Adipocyte (in vitro differentiated cells): ENCODE results near the gene XPOT.

Source experiments
- DNase-seq: peaks from one replicate; pipeline ENCODE4 v3.0.0-alpha.2; 2015; ENCODE audit warnings: low read depth
- H3K27me3 ChIP-seq: replicated peaks from 2 replicates; pipeline ENCODE4 v1.7.0; 2013; ENCODE audit warnings: mild to moderate bottlenecking, low read length, moderate library complexity; ENCODE audit not compliant: control insufficient read depth, insufficient read depth
- H3K36me3 ChIP-seq: 2 replicates; pipeline ENCODE4 v1.7.0; 2013; ENCODE audit warnings: low read length, mild to moderate bottlenecking, moderate library complexity; ENCODE audit not compliant: control insufficient read depth, insufficient read depth, severe bottlenecking
- H3K4me1 ChIP-seq: 2 replicates; pipeline ENCODE4 v1.7.0; 2013; ENCODE audit warnings: mild to moderate bottlenecking, low read length, moderate library complexity; ENCODE audit not compliant: control insufficient read depth, insufficient read depth
- H3K4me3 ChIP-seq: 2 replicates; pipeline ENCODE4 v1.7.0; 2013; ENCODE audit warnings: mild to moderate bottlenecking, low read length, moderate library complexity
- H3K9ac ChIP-seq: 2 replicates; pipeline ENCODE4 v1.7.0; 2013; ENCODE audit warnings: mild to moderate bottlenecking, low read length, moderate library complexity
- H3K9me3 ChIP-seq: 2 replicates; pipeline ENCODE4 v1.7.0; 2013; ENCODE audit warnings: mild to moderate bottlenecking, low read length, moderate library complexity; ENCODE audit not compliant: control insufficient read depth

XPOT gene

GRCh38 chr12:64427988-64428387 lies 23.8 kb downstream of the XPOT start:
- Histone ChIP-seq H3K27me3 (no peaks in the 10 kb centered on the region), H3K4me3 (no peak overlapping the region), H3K9me3 (no peaks in the 10 kb centered on the region), H3K4me1 (no peaks in the 10 kb centered on the region), H3K36me3 (peaks cover 100% of the 10 kb centered on the region), H3K9ac (no peak overlapping the region)
- no peak for DNase-seq

- no peak for DNase-seq
- no peaks in the 10 kb centered on the region for H3K9me3 ChIP-seq
- no peaks in the 10 kb centered on the region for H3K27me3 ChIP-seq
- H3K36me3 ChIP-seq = peaks cover 100% of the 10 kb centered on the region
- no peaks in the 10 kb centered on the region for H3K4me1 ChIP-seq
- H3K9ac ChIP-seq = no peak overlapping the region
- no peak overlapping the region for H3K4me3 ChIP-seq
Measured at GRCh38 chr12:64428956-64429355, 24.8 kb downstream of the XPOT start.

GRCh38 chr12:64430886-64431285 lies 26.7 kb downstream of the XPOT start:
- H3K36me3 ChIP-seq = peaks cover 100% of the 10 kb centered on the region
- no peaks in the 10 kb centered on the region for H3K4me1 ChIP-seq
- no peaks in the 10 kb centered on the region for H3K27me3 ChIP-seq
- DNase-seq = no peak
- no peaks in the 10 kb centered on the region for H3K9me3 ChIP-seq
- no peak overlapping the region for H3K9ac ChIP-seq
- H3K4me3 ChIP-seq = no peak overlapping the region

GRCh38 chr12:64431791-64432190 lies 27.6 kb downstream of the XPOT start:
- Histone ChIP-seq H3K36me3 (peaks cover 100% of the 10 kb centered on the region), H3K9ac (no peak overlapping the region), H3K9me3 (no peaks in the 10 kb centered on the region)

GRCh38 chr12:64433915-64434314 lies 29.7 kb downstream of the XPOT start:
- H3K9ac ChIP-seq = no peak overlapping the region
- no peaks in the 10 kb centered on the region for H3K9me3 ChIP-seq
- peaks cover 100% of the 10 kb centered on the region for H3K36me3 ChIP-seq
- no peak overlapping the region for H3K4me3 ChIP-seq
- no peaks in the 10 kb centered on the region for H3K4me1 ChIP-seq
- DNase-seq = no peak
- H3K27me3 ChIP-seq = no peaks in the 10 kb centered on the region

More at GRCh38 chr12:64431791-64432190, 27.6 kb downstream of the XPOT start:
- H3K4me3 ChIP-seq = no peak overlapping the region
- no peaks in the 10 kb centered on the region for H3K4me1 ChIP-seq
- no peak for DNase-seq
- no peaks in the 10 kb centered on the region for H3K27me3 ChIP-seq

GRCh38 chr12:64440100-64440499 lies 35.9 kb downstream of the XPOT start:
- Histone ChIP-seq H3K4me1 (no peaks in the 10 kb centered on the region), H3K4me3 (no peak overlapping the region), H3K9ac (no peak overlapping the region), H3K9me3 (no peaks in the 10 kb centered on the region), H3K27me3 (no peaks in the 10 kb centered on the region), H3K36me3 (peaks cover 100% of the 10 kb centered on the region)
- no peak for DNase-seq

- H3K27me3 ChIP-seq = no peaks in the 10 kb centered on the region
- H3K36me3 ChIP-seq = peaks cover 100% of the 10 kb centered on the region
- H3K4me3 ChIP-seq = no peak overlapping the region
- no peak overlapping the region for H3K9ac ChIP-seq
- H3K9me3 ChIP-seq = no peaks in the 10 kb centered on the region
- DNase-seq = no peak
- peaks cover 3% of the 10 kb centered on the region for H3K4me1 ChIP-seq
Measured at GRCh38 chr12:64445490-64445889, 41.3 kb downstream of the XPOT start.

GRCh38 chr12:64446295-64446694 lies 42.1 kb downstream of the XPOT start:
- no peak overlapping the region for H3K4me3 ChIP-seq
- H3K27me3 ChIP-seq = no peaks in the 10 kb centered on the region
- no peaks in the 10 kb centered on the region for H3K9me3 ChIP-seq
- peaks cover 9% of the 10 kb centered on the region for H3K4me1 ChIP-seq
- DNase-seq = no peak
- H3K9ac ChIP-seq = no peak overlapping the region
- peaks cover 93% of the 10 kb centered on the region for H3K36me3 ChIP-seq

GRCh38 chr12:64450057-64450640 lies 46.0 kb downstream of the XPOT start:
- Histone ChIP-seq H3K36me3 (peaks cover 54% of the 10 kb centered on the region), H3K27me3 (no peaks in the 10 kb centered on the region), H3K9ac (no peak overlapping the region), H3K4me1 (peaks cover 22% of the 10 kb centered on the region), H3K9me3 (no peaks in the 10 kb centered on the region), H3K4me3 (no peak overlapping the region)
- no peak for DNase-seq

- Histone ChIP-seq H3K4me1 (peaks cover 22% of the 10 kb centered on the region), H3K36me3 (peaks cover 51% of the 10 kb centered on the region), H3K27me3 (no peaks in the 10 kb centered on the region), H3K9me3 (no peaks in the 10 kb centered on the region), H3K9ac (peak overlapping the region; percentile 98), H3K4me3 (peak overlapping the region; percentile 94)
- DNase-seq = peak; percentile 37
Measured at GRCh38 chr12:64450711-64451486, 46.7 kb downstream of the XPOT start.

- no peaks in the 10 kb centered on the region for H3K9me3 ChIP-seq
- DNase-seq = peak; percentile 93
- peak within 1 kb of the TSS; percentile 98 for H3K9ac ChIP-seq
- H3K36me3 ChIP-seq = peaks cover 46% of the 10 kb centered on the region
- peak within 1 kb of the TSS; percentile 94 for H3K4me3 ChIP-seq
- H3K27me3 ChIP-seq = no peaks in the 10 kb centered on the region
- H3K4me1 ChIP-seq = peaks cover 22% of the 10 kb centered on the region
Measured at GRCh38 chr12:64451687-64452558, 47.7 kb downstream of the XPOT start, which contains the start of gene TBK1. Gene TBK1, plus strand, starts transcription at chr12:64452120. Its CDS starts 3,751 bp downstream, at chr12:64455871.
